HG03060 (cell line): ENCODE data around the gene APOLD1.
A peak's percentile ranks its signal among the peaks of the same experiment; 100 is the strongest.
"Not testable (repeated sequence)": the region's sequence is repeated elsewhere in the genome, so short reads cannot be mapped to it uniquely, and the experiment has no call there.

ENCODE experiments used
- ATAC-seq: cut with Tn5 transposase; IDR thresholded peaks from one replicate; pipeline ENCODE4 v1.9.1; 2021; ENCODE audit warnings: low read depth, moderate number of reproducible peaks; ENCODE audit not compliant: unreplicated experiment

The APOLD1 gene

GRCh38 chr12:12806784-12807516, 21.5 kb downstream of the APOLD1 start:
- ATAC-seq = no peak

GRCh38 chr12:12807517-12807903, 22.1 kb downstream of the APOLD1 start:
- not testable (repeated sequence) for ATAC-seq

- ATAC-seq = peak; percentile 33
Measured at GRCh38 chr12:12807970-12808702, 22.7 kb downstream of the APOLD1 start.

GRCh38 chr12:12810553-12811021, 25.1 kb downstream of the APOLD1 start:
- ATAC-seq = no peak

GRCh38 chr12:12811343-12811742, 25.9 kb downstream of the APOLD1 start:
- no peak for ATAC-seq

- no peak for ATAC-seq
Measured at GRCh38 chr12:12812174-12812573, 26.7 kb downstream of the APOLD1 start.

GRCh38 chr12:12812618-12813119, 27.2 kb downstream of the APOLD1 start:
- ATAC-seq = no peak

GRCh38 chr12:12813120-12814101, 28.0 kb downstream of the APOLD1 start, which contains the start of gene DDX47:
Gene DDX47, plus strand, starts transcription at chr12:12813346. Its CDS starts 22 bp downstream, at chr12:12813368.
- ATAC-seq = peak; percentile 76

- ATAC-seq = no peak
Measured at GRCh38 chr12:12817616-12818015, 32.2 kb downstream of the APOLD1 start.

GRCh38 chr12:12818701-12819100, 33.2 kb downstream of the APOLD1 start:
- no peak for ATAC-seq

- no peak for ATAC-seq
Measured at GRCh38 chr12:12819221-12819620, 33.8 kb downstream of the APOLD1 start.

GRCh38 chr12:12819752-12820311, 34.4 kb downstream of the APOLD1 start:
- no peak for ATAC-seq

- ATAC-seq = not testable (repeated sequence)
Measured at GRCh38 chr12:12820376-12820775, 34.9 kb downstream of the APOLD1 start.

- ATAC-seq = peak; percentile 60
Measured at GRCh38 chr12:12821975-12822374, 36.5 kb downstream of the APOLD1 start.

GRCh38 chr12:12822886-12823285, 37.4 kb downstream of the APOLD1 start:
- no peak for ATAC-seq

- no peak for ATAC-seq
Measured at GRCh38 chr12:12823300-12823699, 37.8 kb downstream of the APOLD1 start.

GRCh38 chr12:12823811-12824210, 38.4 kb downstream of the APOLD1 start:
- no peak for ATAC-seq

- no peak for ATAC-seq
Measured at GRCh38 chr12:12835378-12836146, 50.1 kb downstream of the APOLD1 start.

GRCh38 chr12:12836571-12836970, 51.1 kb downstream of the APOLD1 start:
- no peak for ATAC-seq
